ENCODE results near the gene MGAM2.

The MGAM2 gene

GRCh38 chr7:142228537-142229104 lies 117.1 kb downstream of the MGAM2 start:
- no peak for ATAC-seq
- TF ChIP-seq CSRNP3 (CRISPR knock-in tag; IDR thresholded peaks at IDR 0.05) (no peak), CREB5 (CRISPR knock-in tag; IDR thresholded peaks at IDR 0.05; ENCODE audit: low read depth) (no peak), ZFP3 (CRISPR knock-in tag; IDR thresholded peaks at IDR 0.05) (no peak), TSHZ2 (CRISPR knock-in tag; IDR thresholded peaks at IDR 0.05) (no peak), CSDC2 (CRISPR knock-in tag; IDR thresholded peaks at IDR 0.05) (no peak), ZNF565 (CRISPR knock-in tag; conservative IDR thresholded peaks at IDR 0.05; ENCODE audit: low read depth) (no peak), ZNF70 (CRISPR knock-in tag; IDR thresholded peaks at IDR 0.05) (no peak), SNAI2 (CRISPR knock-in tag; IDR thresholded peaks at IDR 0.05) (no peak), ARNTL (CRISPR knock-in tag; IDR thresholded peaks at IDR 0.05; ENCODE audit: borderline replicate concordance, low read depth) (no peak)

- TF ChIP-seq CREB5 (CRISPR knock-in tag; IDR thresholded peaks at IDR 0.05; ENCODE audit: low read depth): no peak
- no peak for TF ChIP-seq BACH2 (CRISPR knock-in tag; IDR thresholded peaks at IDR 0.05; ENCODE audit: borderline replicate concordance)
- peak; percentile 92 for ATAC-seq
These were observed 120.2 kb downstream of the MGAM2 start for GRCh38 chr7:142231716-142232115.

GRCh38 chr7:142240546-142240945 lies 129.0 kb downstream of the MGAM2 start:
- no peak for ATAC-seq
- TF ChIP-seq POU6F1 (CRISPR knock-in tag; IDR thresholded peaks at IDR 0.05; ENCODE audit: borderline replicate concordance, low read depth) (no peak), PATZ1 (CRISPR knock-in tag; IDR thresholded peaks at IDR 0.05; ENCODE audit: borderline replicate concordance) (no peak), ESRRG (CRISPR knock-in tag; IDR thresholded peaks at IDR 0.05) (no peak), RARB (CRISPR knock-in tag; IDR thresholded peaks at IDR 0.05) (no peak), SNAI2 (CRISPR knock-in tag; IDR thresholded peaks at IDR 0.05) (no peak), GLIS3 (CRISPR knock-in tag; IDR thresholded peaks at IDR 0.05) (no peak), TSHZ2 (CRISPR knock-in tag; IDR thresholded peaks at IDR 0.05) (no peak), ARNTL (CRISPR knock-in tag; IDR thresholded peaks at IDR 0.05; ENCODE audit: borderline replicate concordance, low read depth) (no peak), OSR1 (CRISPR knock-in tag; IDR thresholded peaks at IDR 0.05) (no peak), ZFP30 (CRISPR knock-in tag; IDR thresholded peaks at IDR 0.05) (no peak), ZNF565 (CRISPR knock-in tag; conservative IDR thresholded peaks at IDR 0.05; ENCODE audit: low read depth) (no peak), ZFP3 (CRISPR knock-in tag; IDR thresholded peaks at IDR 0.05) (no peak), ZC3H10 (CRISPR knock-in tag; IDR thresholded peaks at IDR 0.05) (no peak), BACH2 (CRISPR knock-in tag; IDR thresholded peaks at IDR 0.05; ENCODE audit: borderline replicate concordance) (no peak), CSDC2 (CRISPR knock-in tag; IDR thresholded peaks at IDR 0.05) (no peak), CSRNP3 (CRISPR knock-in tag; IDR thresholded peaks at IDR 0.05) (no peak), PPARA (CRISPR knock-in tag; IDR thresholded peaks at IDR 0.05; ENCODE audit: borderline replicate concordance) (no peak), TCF4 (CRISPR knock-in tag; IDR thresholded peaks at IDR 0.05; ENCODE audit: borderline replicate concordance) (no peak)

Data from SK-N-SH treated with all-trans-retinoic acid at 6 μM for 48 hours (cell line).